ENCODE measurements around the gene KCNJ4.
"Not testable (repeated sequence)": the region's sequence is repeated elsewhere in the genome, so short reads cannot be mapped to it uniquely, and the experiment has no call there.

The KCNJ4 gene

GRCh38 chr22:38389428-38389818 lies 65.6 kb downstream of the KCNJ4 start:
- H2AK5ac ChIP-seq (ENCODE audit: low read depth, low read length); H3K79me1 ChIP-seq (ENCODE audit: low read depth, low read length); H3K27me3 ChIP-seq (ENCODE audit: control insufficient read depth in 3 of 3, insufficient read depth in 3 of 3, low read depth in 1 of 3, low read length in 3 of 3); H3K9me3 ChIP-seq (replicated peaks in 1 of 2; ENCODE audit: control insufficient read depth in 2 of 2, insufficient read depth in 1 of 2, low read depth in 1 of 2, low read length in 2 of 2); H2AFZ ChIP-seq (ENCODE audit: low read length); H3K14ac ChIP-seq (ENCODE audit: low read length); H3K23ac ChIP-seq (ENCODE audit: low read depth, low read length, poor library complexity); H4K91ac ChIP-seq (ENCODE audit: low read depth, low read length, poor library complexity); H3K36me3 ChIP-seq (replicated peaks in 1 of 2; ENCODE audit: control insufficient read depth in 2 of 2, insufficient read depth in 2 of 2, low read length in 2 of 2); H4K8ac ChIP-seq (ENCODE audit: low read depth, low read length); H3K27ac ChIP-seq (replicated peaks; ENCODE audit: low read length); H2BK120ac ChIP-seq (ENCODE audit: low read depth, low read length); H3K4me3 ChIP-seq (ENCODE audit: low read length in 2 of 2); DNase-seq (ENCODE audit: low spot score); H2BK15ac ChIP-seq (ENCODE audit: low read length); H3K9ac ChIP-seq (ENCODE audit: low read depth, low read length, poor library complexity); H2BK5ac ChIP-seq (ENCODE audit: low read length); H3K18ac ChIP-seq (ENCODE audit: low read length); H3K4me1 ChIP-seq (ENCODE audit: control insufficient read depth in 2 of 2, insufficient read depth in 1 of 2, low read depth in 1 of 2, low read length in 2 of 2); H3K4me2 ChIP-seq (ENCODE audit: insufficient read depth, low read length, poor library complexity, severe bottlenecking); H2BK12ac ChIP-seq (ENCODE audit: low read length); H3K4ac ChIP-seq (ENCODE audit: low read length): not testable (repeated sequence)
- no CpG with 5 or more reads among the region's 4 CpGs for WGBS, 2 donors (ENCODE audit: extremely low coverage in 2 of 2, insufficient read length in 2 of 2, insufficient replicate concordance in 1 of 2)

- H3K18ac ChIP-seq (ENCODE audit: low read length); H3K27me3 ChIP-seq (ENCODE audit: control insufficient read depth in 3 of 3, insufficient read depth in 3 of 3, low read depth in 1 of 3, low read length in 3 of 3); H3K36me3 ChIP-seq (replicated peaks in 1 of 2; ENCODE audit: control insufficient read depth in 2 of 2, insufficient read depth in 2 of 2, low read length in 2 of 2); H2AK5ac ChIP-seq (ENCODE audit: low read depth, low read length); H3K9ac ChIP-seq (ENCODE audit: low read depth, low read length, poor library complexity); H2AFZ ChIP-seq (ENCODE audit: low read length); H2BK15ac ChIP-seq (ENCODE audit: low read length); H3K4me1 ChIP-seq (ENCODE audit: control insufficient read depth in 2 of 2, insufficient read depth in 1 of 2, low read depth in 1 of 2, low read length in 2 of 2); H3K23ac ChIP-seq (ENCODE audit: low read depth, low read length, poor library complexity); H4K8ac ChIP-seq (ENCODE audit: low read depth, low read length); H2BK12ac ChIP-seq (ENCODE audit: low read length); H3K14ac ChIP-seq (ENCODE audit: low read length); H2BK120ac ChIP-seq (ENCODE audit: low read depth, low read length); H3K79me1 ChIP-seq (ENCODE audit: low read depth, low read length); DNase-seq (ENCODE audit: low spot score); H3K9me3 ChIP-seq (replicated peaks in 1 of 2; ENCODE audit: control insufficient read depth in 2 of 2, insufficient read depth in 1 of 2, low read depth in 1 of 2, low read length in 2 of 2); H4K91ac ChIP-seq (ENCODE audit: low read depth, low read length, poor library complexity); H2BK5ac ChIP-seq (ENCODE audit: low read length); H3K4ac ChIP-seq (ENCODE audit: low read length); H3K4me3 ChIP-seq (ENCODE audit: low read length in 2 of 2); H3K27ac ChIP-seq (replicated peaks; ENCODE audit: low read length); H3K4me2 ChIP-seq (ENCODE audit: insufficient read depth, low read length, poor library complexity, severe bottlenecking): not testable (repeated sequence)
- WGBS, 2 donors (ENCODE audit: extremely low coverage in 2 of 2, insufficient read length in 2 of 2, insufficient replicate concordance in 1 of 2), result no CpG with 5 or more reads among the region's 6 CpGs
Observed at GRCh38 chr22:38388506-38389427, 66.2 kb downstream of the KCNJ4 start.

- H3K27me3 ChIP-seq (ENCODE audit: control insufficient read depth in 3 of 3, insufficient read depth in 3 of 3, low read depth in 1 of 3, low read length in 3 of 3); H2BK120ac ChIP-seq (ENCODE audit: low read depth, low read length); H4K8ac ChIP-seq (ENCODE audit: low read depth, low read length); H2BK12ac ChIP-seq (ENCODE audit: low read length); H3K4me3 ChIP-seq (ENCODE audit: low read length in 2 of 2); H4K91ac ChIP-seq (ENCODE audit: low read depth, low read length, poor library complexity); H3K27ac ChIP-seq (replicated peaks; ENCODE audit: low read length); H3K9ac ChIP-seq (ENCODE audit: low read depth, low read length, poor library complexity); H2AK5ac ChIP-seq (ENCODE audit: low read depth, low read length); H3K23ac ChIP-seq (ENCODE audit: low read depth, low read length, poor library complexity); H3K36me3 ChIP-seq (replicated peaks in 1 of 2; ENCODE audit: control insufficient read depth in 2 of 2, insufficient read depth in 2 of 2, low read length in 2 of 2); H2BK15ac ChIP-seq (ENCODE audit: low read length); H3K14ac ChIP-seq (ENCODE audit: low read length); H3K79me1 ChIP-seq (ENCODE audit: low read depth, low read length); H3K9me3 ChIP-seq (replicated peaks in 1 of 2; ENCODE audit: control insufficient read depth in 2 of 2, insufficient read depth in 1 of 2, low read depth in 1 of 2, low read length in 2 of 2); H3K4me1 ChIP-seq (ENCODE audit: control insufficient read depth in 2 of 2, insufficient read depth in 1 of 2, low read depth in 1 of 2, low read length in 2 of 2); DNase-seq (ENCODE audit: low spot score); H2BK5ac ChIP-seq (ENCODE audit: low read length); H3K18ac ChIP-seq (ENCODE audit: low read length); H3K4me2 ChIP-seq (ENCODE audit: insufficient read depth, low read length, poor library complexity, severe bottlenecking); H3K4ac ChIP-seq (ENCODE audit: low read length); H2AFZ ChIP-seq (ENCODE audit: low read length): not testable (repeated sequence)
- no CpG with 5 or more reads among the region's 5 CpGs for WGBS, 2 donors (ENCODE audit: extremely low coverage in 2 of 2, insufficient read length in 2 of 2, insufficient replicate concordance in 1 of 2)
Observed at GRCh38 chr22:38386918-38387317, 68.1 kb downstream of the KCNJ4 start.

- Histone ChIP-seq H2BK12ac (ENCODE audit: low read length) (no peak overlapping the region), H2AK5ac (ENCODE audit: low read depth, low read length) (no peak overlapping the region), H3K27me3 (ENCODE audit: control insufficient read depth in 3 of 3, insufficient read depth in 3 of 3, low read depth in 1 of 3, low read length in 3 of 3) (no peaks in the 10 kb centered on the region), H3K79me1 (ENCODE audit: low read depth, low read length) (no peaks in the 10 kb centered on the region), H3K4me1 (ENCODE audit: control insufficient read depth in 2 of 2, insufficient read depth in 1 of 2, low read depth in 1 of 2, low read length in 2 of 2) (peaks cover 0 to 8% of the 10 kb centered on the region in 2 donors), H3K4me2 (ENCODE audit: insufficient read depth, low read length, poor library complexity, severe bottlenecking) (no peak overlapping the region), H3K36me3 (replicated peaks in 1 of 2; ENCODE audit: control insufficient read depth in 2 of 2, insufficient read depth in 2 of 2, low read length in 2 of 2) (peaks cover 4 to 38% of the 10 kb centered on the region in 2 donors), H2BK5ac (ENCODE audit: low read length) (no peak overlapping the region), H3K14ac (ENCODE audit: low read length) (no peak overlapping the region), H3K9me3 (replicated peaks in 1 of 2; ENCODE audit: control insufficient read depth in 2 of 2, insufficient read depth in 1 of 2, low read depth in 1 of 2, low read length in 2 of 2) (no peaks in the 10 kb centered on the region), H3K4ac (ENCODE audit: low read length) (no peak overlapping the region), H3K18ac (ENCODE audit: low read length) (no peak overlapping the region), H2BK15ac (ENCODE audit: low read length) (no peak overlapping the region), H2AFZ (ENCODE audit: low read length) (no peak overlapping the region), H3K9ac (ENCODE audit: low read depth, low read length, poor library complexity) (no peak overlapping the region), H3K4me3 (ENCODE audit: low read length in 2 of 2) (peak overlapping the region in 1 of 2 donors; percentile 23), H2BK120ac (ENCODE audit: low read depth, low read length) (no peak overlapping the region), H3K23ac (ENCODE audit: low read depth, low read length, poor library complexity) (no peak overlapping the region), H4K91ac (ENCODE audit: low read depth, low read length, poor library complexity) (no peak overlapping the region), H4K8ac (ENCODE audit: low read depth, low read length) (no peak overlapping the region), H3K27ac (replicated peaks; ENCODE audit: low read length) (no peak overlapping the region)
- DNase-seq (ENCODE audit: low spot score), result no peak
- WGBS, 2 donors (ENCODE audit: extremely low coverage in 2 of 2, insufficient read length in 2 of 2, insufficient replicate concordance in 1 of 2), result no CpG with 5 or more reads among the region's 2 CpGs
Observed at GRCh38 chr22:38383417-38383816, 71.6 kb downstream of the KCNJ4 start.

Data from neuronal stem cell (in vitro differentiated cells).